ENCODE measurements around the gene TGFB1I1.
"Not testable (repeated sequence)": the region's sequence is repeated elsewhere in the genome, so short reads cannot be mapped to it uniquely, and the experiment has no call there.

TGFB1I1 gene

DNA sequence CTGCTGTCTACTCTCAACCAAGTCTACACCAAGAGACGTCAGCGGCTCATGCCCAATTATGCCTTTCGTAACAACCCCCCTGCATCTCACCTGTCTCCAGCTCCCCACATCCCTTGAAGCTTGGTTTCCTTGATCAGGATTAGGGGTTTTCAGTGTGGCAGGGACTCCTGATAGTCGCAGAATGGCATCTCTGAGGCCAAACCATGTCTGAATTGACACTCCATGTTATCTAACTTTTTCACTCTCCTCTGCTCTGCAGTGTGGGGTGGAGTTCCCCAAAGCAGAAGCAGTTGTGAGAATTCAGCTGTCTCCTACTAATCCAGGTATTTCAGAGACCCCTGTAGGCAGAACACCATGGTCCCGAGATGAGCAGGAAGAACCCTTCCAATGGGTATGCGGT lies 50.1 kb downstream of the TGFB1I1 start:
- peaks cover 5% of the 10 kb centered on the region; the same call in 1 of the 2 replicates for H3K4me1 ChIP-seq (ENCODE audit: control insufficient read depth, insufficient read depth, low read length)
- no peaks in the 10 kb centered on the region for H3K9me3 ChIP-seq (ENCODE audit: control insufficient read depth, insufficient read depth, low read length)
- no peak overlapping the region for H3K4me3 ChIP-seq (ENCODE audit: low read depth, low read length)
- H3K27ac ChIP-seq (ENCODE audit: low read depth, low read length), result no peak overlapping the region
- no peaks in the 10 kb centered on the region for H3K36me3 ChIP-seq (ENCODE audit: control insufficient read depth, insufficient read depth, low read length)
- no peak overlapping the region for H3K9ac ChIP-seq (ENCODE audit: low read depth, low read length)
- H3K27me3 ChIP-seq (ENCODE audit: control insufficient read depth, insufficient read depth, low read length), result no peaks in the 10 kb centered on the region

GRCh38 chr16:31523768-31524167 lies 51.8 kb downstream of the TGFB1I1 start:
- H3K36me3 ChIP-seq (ENCODE audit: control insufficient read depth, insufficient read depth, low read length); H3K9me3 ChIP-seq (ENCODE audit: control insufficient read depth, insufficient read depth, low read length); H3K9ac ChIP-seq (ENCODE audit: low read depth, low read length); H3K27ac ChIP-seq (ENCODE audit: low read depth, low read length); H3K4me3 ChIP-seq (ENCODE audit: low read depth, low read length): not testable (repeated sequence)
- H3K4me1 ChIP-seq (ENCODE audit: control insufficient read depth, insufficient read depth, low read length), result peaks cover 20% of the 10 kb centered on the region
- H3K27me3 ChIP-seq (ENCODE audit: control insufficient read depth, insufficient read depth, low read length), result peaks cover 14% of the 10 kb centered on the region

DNA sequence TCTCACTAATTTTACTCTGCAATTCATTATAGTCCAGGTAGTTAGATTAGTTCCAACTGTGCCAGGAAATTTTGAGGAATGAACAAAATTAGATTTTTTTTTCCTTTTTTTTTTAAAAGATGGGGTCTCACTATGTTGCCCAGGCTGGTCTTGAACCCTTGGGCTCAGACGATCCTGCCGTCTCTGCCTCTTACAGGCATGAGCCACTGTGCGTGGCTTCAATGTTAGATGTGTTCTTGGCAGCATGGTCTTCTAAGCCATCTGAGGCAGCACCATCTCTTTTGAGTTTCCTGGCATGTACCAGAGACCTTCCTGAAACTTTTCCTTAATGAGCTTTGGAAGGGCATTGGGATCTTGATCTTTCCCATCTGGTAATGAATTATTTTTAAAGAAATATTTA lies 53.2 kb downstream of the TGFB1I1 start:
- Histone ChIP-seq H3K9me3 (ENCODE audit: control insufficient read depth, insufficient read depth, low read length) (no peaks in the 10 kb centered on the region), H3K27me3 (ENCODE audit: control insufficient read depth, insufficient read depth, low read length) (peaks cover 25% of the 10 kb centered on the region), H3K36me3 (ENCODE audit: control insufficient read depth, insufficient read depth, low read length) (no peaks in the 10 kb centered on the region), H3K4me3 (ENCODE audit: low read depth, low read length) (no peak overlapping the region), H3K27ac (ENCODE audit: low read depth, low read length) (no peak overlapping the region), H3K4me1 (ENCODE audit: control insufficient read depth, insufficient read depth, low read length) (peaks cover 21% of the 10 kb centered on the region), H3K9ac (ENCODE audit: low read depth, low read length) (no peak overlapping the region)
